HepG2 (cell line): ENCODE data around the gene BATF2. TPM values are rescaled to one million over a fixed set of nuclear protein-coding genes. Genes with fewer than 3 reads are reported as not detected.
A peak's percentile ranks its signal among the peaks of the same experiment; 100 is the strongest.

Experiments
- AKAP8 ChIP-seq: sonication (generic); formaldehyde crosslinking; IDR thresholded peaks from 2 replicates; pipeline ENCODE4 v1.5.1; 2020; ENCODE audit warnings: mild to moderate bottlenecking, missing genetic modification reagents
- FOXP1 ChIP-seq, 2 experiments: fragments of 450-650 bp in 1 of 2; IDR thresholded peaks; 2 replicates each; pipeline ENCODE4 v1.6.1; 2017 to 2018; ENCODE audit warnings: antibody characterized with exemption in 1 of 2
- GATAD1 ChIP-seq: IDR thresholded peaks from 2 replicates; pipeline ENCODE4 v1.6.1; 2016; ENCODE audit warnings: missing genetic modification reagents, missing compliant biosample characterization
- GATAD2A ChIP-seq: IDR thresholded peaks from 2 replicates; pipeline ENCODE4 v1.6.1; 2016
- HNRNPL ChIP-seq: fragments of 200-400 bp; formaldehyde crosslinking; IDR thresholded peaks from 2 replicates; pipeline ENCODE4 v1.6.1; 2017; ENCODE audit warnings: mild to moderate bottlenecking, low read depth, low read length
- MAZ ChIP-seq, 2 experiments: sonication (generic) in 1 of 2; formaldehyde crosslinking in 1 of 2; IDR thresholded peaks; 2 replicates each; pipeline versions ENCODE4 v1.5.0 to v1.6.1; 2012 to 2020; ENCODE audit warnings: low read depth in 2 of 2, mild to moderate bottlenecking in 2 of 2, borderline replicate concordance in 1 of 2, improper control_type of control experiment in 1 of 2, low read length in 1 of 2, missing genetic modification reagents in 1 of 2, moderate library complexity in 1 of 2
- PHF20 ChIP-seq: sonication (generic); formaldehyde crosslinking; IDR thresholded peaks from 2 replicates; pipeline ENCODE4 v1.5.0; 2020; ENCODE audit warnings: mild to moderate bottlenecking, missing genetic modification reagents
- SCMH1 ChIP-seq: sonication (generic); formaldehyde crosslinking; IDR thresholded peaks from 2 replicates; pipeline ENCODE4 v1.9.0; 2021; ENCODE audit warnings: missing genetic modification reagents, mild to moderate bottlenecking, borderline replicate concordance
- SMC3 ChIP-seq: IDR thresholded peaks from 2 replicates; pipeline ENCODE4 v1.6.1; 2011; ENCODE audit warnings: low read length, improper control_type of control experiment
- ZNF772 ChIP-seq: sonication (generic); formaldehyde crosslinking; IDR thresholded peaks from 2 replicates; pipeline ENCODE4 v1.5.0; 2020; ENCODE audit warnings: mild to moderate bottlenecking, missing genetic modification reagents
- polyA plus RNA-seq, 8 experiments: library from polyadenylated mRNA; depleted of rRNA in 3 of 8; stranded (reverse) in 7 of 8; unstranded in 1 of 8; fragments of >200 nt; fragmentation: Illumina TruSeq in 4 of 8; extraction: Trizol in 4 of 8; gene quantifications; 2 replicates each; pipeline versions ENCODE4 v1.2.1 to v1.2.3, GENCODE V29; 2011 to 2016; ENCODE audit warnings: low read depth in 4 of 8, missing spikeins in 1 of 8, mixed read lengths in 1 of 8; ENCODE audit not compliant: insufficient read depth in 1 of 8
- total RNA-seq, 5 experiments: library from RNA; depleted of rRNA; stranded (reverse); fragments of >200 nt; fragmentation: Illumina TruSeq; extraction: Trizol; gene quantifications; 2 replicates each; pipeline ENCODE4 v1.2.3, GENCODE V29; 2016; ENCODE audit warnings: low read depth in 1 of 5
- TF ChIP-seq, protein P1 (sequence below): IDR thresholded peaks from 2 replicates; pipeline ENCODE4 v1.6.1; 2016; ENCODE audit warnings: missing compliant biosample characterization, missing genetic modification reagents, borderline replicate concordance
- TF ChIP-seq, protein P2 (sequence below): sonication (generic); formaldehyde crosslinking; IDR thresholded peaks from 2 replicates; pipeline ENCODE4 v1.8.1; 2023; ENCODE audit warnings: mild to moderate bottlenecking, moderate library complexity, missing genetic modification reagents
- TF ChIP-seq, protein P3 (sequence below): sonication (generic); formaldehyde crosslinking; IDR thresholded peaks from 2 replicates; pipeline ENCODE4 v1.8.0; 2022; ENCODE audit warnings: mild to moderate bottlenecking, missing genetic modification reagents, moderate library complexity
- TF ChIP-seq, protein P4 (sequence below): sonication (generic); formaldehyde crosslinking; IDR thresholded peaks from 2 replicates; pipeline ENCODE4 v1.4.0; 2020; ENCODE audit warnings: missing genetic modification reagents
- TF ChIP-seq, protein P5 (sequence below): sonication (generic); formaldehyde crosslinking; IDR thresholded peaks from 2 replicates; pipeline ENCODE4 v1.4.0; 2020; ENCODE audit warnings: mild to moderate bottlenecking, low read depth, missing genetic modification reagents
- TF ChIP-seq, protein P6 (sequence below): sonication (generic); formaldehyde crosslinking; IDR thresholded peaks from 2 replicates; pipeline ENCODE4 v1.9.0; 2021; ENCODE audit warnings: missing genetic modification reagents, borderline replicate concordance
- TF ChIP-seq, protein P7 (sequence below): IDR thresholded peaks from 2 replicates; pipeline ENCODE4 v1.6.1; 2012; ENCODE audit warnings: low read depth, low read length, improper control_type of control experiment
- TF ChIP-seq, protein P8 (sequence below): sonication (generic); formaldehyde crosslinking; IDR thresholded peaks from 2 replicates; pipeline ENCODE4 v1.4.0; 2020; ENCODE audit warnings: low read depth, mild to moderate bottlenecking, missing genetic modification reagents

The BATF2 gene
- total and polyA plus RNA-seq, 2 of the 13 experiments (the other 11 are each of a cell fraction or from before 2014, with no cell fraction given): 2.8 to 3.9 TPM

DNA sequence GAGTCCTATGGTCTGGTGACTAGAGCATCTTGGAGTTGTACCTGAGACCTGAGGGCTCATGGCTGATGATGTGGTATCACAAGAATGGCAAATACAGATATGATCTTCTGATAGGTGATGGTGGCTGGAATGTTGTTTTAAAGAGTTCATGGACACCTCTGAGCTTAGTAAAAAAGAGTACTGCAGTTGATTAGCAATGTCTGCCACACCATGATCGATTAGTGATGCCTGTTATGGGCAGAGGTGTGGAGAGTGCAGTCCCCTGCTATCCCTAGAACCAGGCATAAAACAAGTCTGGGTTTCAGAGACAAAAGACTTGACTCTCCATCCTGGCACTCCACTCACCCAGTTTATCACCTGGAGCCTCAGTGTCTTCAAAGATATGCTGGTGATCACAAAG is 1.4 kb upstream of the BATF2 start (continued):
- TF ChIP-seq, protein P1, sequence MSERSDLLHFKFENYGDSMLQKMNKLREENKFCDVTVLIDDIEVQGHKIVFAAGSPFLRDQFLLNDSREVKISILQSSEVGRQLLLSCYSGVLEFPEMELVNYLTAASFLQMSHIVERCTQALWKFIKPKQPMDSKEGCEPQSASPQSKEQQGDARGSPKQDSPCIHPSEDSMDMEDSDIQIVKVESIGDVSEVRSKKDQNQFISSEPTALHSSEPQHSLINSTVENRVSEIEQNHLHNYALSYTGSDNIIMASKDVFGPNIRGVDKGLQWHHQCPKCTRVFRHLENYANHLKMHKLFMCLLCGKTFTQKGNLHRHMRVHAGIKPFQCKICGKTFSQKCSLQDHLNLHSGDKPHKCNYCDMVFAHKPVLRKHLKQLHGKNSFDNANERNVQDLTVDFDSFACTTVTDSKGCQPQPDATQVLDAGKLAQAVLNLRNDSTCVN (CRISPR knock-in tag): no peak
- TF ChIP-seq SCMH1 (no peak), PHF20 (CRISPR knock-in tag) (peak; percentile 34; the same call in 1 of the 2 replicates), AKAP8 (no peak), FOXP1 (IDR thresholded peaks at IDR 0.05) (no peak), FOXP1 (CRISPR knock-in tag; IDR thresholded peaks at IDR 0.05) (no peak), GATAD2A (CRISPR knock-in tag) (peak; percentile 62; the same call in 1 of the 2 replicates), HNRNPL (no peak), ZNF772 (CRISPR knock-in tag) (no peak), SMC3 (no peak), MAZ (IDR thresholded peaks at IDR 0.05; ENCODE audit: borderline replicate concordance, low read depth, low read length) (no peak; the same call in 1 of the 2 replicates), MAZ (CRISPR knock-in tag; IDR thresholded peaks at IDR 0.05; ENCODE audit: low read depth) (no peak), GATAD1 (CRISPR knock-in tag) (peak; percentile 73)
- TF ChIP-seq, protein P2, sequence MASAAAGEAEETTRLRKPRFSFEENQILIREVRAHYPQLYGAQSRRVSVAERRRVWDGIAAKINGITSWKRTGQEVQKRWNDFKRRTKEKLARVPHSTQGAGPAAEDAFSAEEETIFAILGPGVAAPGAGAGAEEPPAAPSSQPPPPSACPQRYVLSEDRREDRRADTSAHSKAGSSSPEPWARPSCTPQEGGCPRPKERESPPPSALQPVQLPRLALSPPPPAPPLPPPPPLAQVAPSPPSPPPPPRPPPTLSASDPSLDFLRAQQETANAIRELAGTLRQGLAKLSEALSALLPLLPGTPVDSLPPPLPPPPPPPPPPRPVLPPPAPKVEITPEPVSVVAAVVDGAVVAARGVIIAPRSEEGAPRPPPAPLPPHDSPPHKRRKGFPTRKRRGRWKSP (CRISPR knock-in tag): no peak
- TF ChIP-seq, protein P3, sequence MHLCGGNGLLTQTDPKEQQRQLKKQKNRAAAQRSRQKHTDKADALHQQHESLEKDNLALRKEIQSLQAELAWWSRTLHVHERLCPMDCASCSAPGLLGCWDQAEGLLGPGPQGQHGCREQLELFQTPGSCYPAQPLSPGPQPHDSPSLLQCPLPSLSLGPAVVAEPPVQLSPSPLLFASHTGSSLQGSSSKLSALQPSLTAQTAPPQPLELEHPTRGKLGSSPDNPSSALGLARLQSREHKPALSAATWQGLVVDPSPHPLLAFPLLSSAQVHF (CRISPR knock-in tag): no peak
- TF ChIP-seq, protein P4, sequence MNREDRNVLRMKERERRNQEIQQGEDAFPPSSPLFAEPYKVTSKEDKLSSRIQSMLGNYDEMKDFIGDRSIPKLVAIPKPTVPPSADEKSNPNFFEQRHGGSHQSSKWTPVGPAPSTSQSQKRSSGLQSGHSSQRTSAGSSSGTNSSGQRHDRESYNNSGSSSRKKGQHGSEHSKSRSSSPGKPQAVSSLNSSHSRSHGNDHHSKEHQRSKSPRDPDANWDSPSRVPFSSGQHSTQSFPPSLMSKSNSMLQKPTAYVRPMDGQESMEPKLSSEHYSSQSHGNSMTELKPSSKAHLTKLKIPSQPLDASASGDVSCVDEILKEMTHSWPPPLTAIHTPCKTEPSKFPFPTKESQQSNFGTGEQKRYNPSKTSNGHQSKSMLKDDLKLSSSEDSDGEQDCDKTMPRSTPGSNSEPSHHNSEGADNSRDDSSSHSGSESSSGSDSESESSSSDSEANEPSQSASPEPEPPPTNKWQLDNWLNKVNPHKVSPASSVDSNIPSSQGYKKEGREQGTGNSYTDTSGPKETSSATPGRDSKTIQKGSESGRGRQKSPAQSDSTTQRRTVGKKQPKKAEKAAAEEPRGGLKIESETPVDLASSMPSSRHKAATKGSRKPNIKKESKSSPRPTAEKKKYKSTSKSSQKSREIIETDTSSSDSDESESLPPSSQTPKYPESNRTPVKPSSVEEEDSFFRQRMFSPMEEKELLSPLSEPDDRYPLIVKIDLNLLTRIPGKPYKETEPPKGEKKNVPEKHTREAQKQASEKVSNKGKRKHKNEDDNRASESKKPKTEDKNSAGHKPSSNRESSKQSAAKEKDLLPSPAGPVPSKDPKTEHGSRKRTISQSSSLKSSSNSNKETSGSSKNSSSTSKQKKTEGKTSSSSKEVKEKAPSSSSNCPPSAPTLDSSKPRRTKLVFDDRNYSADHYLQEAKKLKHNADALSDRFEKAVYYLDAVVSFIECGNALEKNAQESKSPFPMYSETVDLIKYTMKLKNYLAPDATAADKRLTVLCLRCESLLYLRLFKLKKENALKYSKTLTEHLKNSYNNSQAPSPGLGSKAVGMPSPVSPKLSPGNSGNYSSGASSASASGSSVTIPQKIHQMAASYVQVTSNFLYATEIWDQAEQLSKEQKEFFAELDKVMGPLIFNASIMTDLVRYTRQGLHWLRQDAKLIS (CRISPR knock-in tag): no peak
- TF ChIP-seq, protein P5, sequence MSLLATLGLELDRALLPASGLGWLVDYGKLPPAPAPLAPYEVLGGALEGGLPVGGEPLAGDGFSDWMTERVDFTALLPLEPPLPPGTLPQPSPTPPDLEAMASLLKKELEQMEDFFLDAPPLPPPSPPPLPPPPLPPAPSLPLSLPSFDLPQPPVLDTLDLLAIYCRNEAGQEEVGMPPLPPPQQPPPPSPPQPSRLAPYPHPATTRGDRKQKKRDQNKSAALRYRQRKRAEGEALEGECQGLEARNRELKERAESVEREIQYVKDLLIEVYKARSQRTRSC (CRISPR knock-in tag): no peak
- TF ChIP-seq, protein P6, sequence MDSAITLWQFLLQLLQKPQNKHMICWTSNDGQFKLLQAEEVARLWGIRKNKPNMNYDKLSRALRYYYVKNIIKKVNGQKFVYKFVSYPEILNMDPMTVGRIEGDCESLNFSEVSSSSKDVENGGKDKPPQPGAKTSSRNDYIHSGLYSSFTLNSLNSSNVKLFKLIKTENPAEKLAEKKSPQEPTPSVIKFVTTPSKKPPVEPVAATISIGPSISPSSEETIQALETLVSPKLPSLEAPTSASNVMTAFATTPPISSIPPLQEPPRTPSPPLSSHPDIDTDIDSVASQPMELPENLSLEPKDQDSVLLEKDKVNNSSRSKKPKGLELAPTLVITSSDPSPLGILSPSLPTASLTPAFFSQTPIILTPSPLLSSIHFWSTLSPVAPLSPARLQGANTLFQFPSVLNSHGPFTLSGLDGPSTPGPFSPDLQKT (CRISPR knock-in tag): no peak
- TF ChIP-seq, protein P7, sequence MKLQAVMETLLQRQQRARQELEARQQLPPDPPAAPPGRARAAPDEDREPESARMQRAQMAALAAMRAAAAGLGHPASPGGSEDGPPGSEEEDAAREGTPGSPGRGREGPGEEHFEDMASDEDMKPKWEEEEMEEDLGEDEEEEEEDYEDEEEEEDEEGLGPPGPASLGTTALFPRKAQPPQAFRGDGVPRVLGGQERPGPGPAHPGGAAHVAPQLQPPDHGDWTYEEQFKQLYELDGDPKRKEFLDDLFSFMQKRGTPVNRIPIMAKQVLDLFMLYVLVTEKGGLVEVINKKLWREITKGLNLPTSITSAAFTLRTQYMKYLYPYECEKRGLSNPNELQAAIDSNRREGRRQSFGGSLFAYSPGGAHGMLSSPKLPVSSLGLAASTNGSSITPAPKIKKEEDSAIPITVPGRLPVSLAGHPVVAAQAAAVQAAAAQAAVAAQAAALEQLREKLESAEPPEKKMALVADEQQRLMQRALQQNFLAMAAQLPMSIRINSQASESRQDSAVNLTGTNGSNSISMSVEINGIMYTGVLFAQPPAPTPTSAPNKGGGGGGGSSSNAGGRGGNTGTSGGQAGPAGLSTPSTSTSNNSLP: 0 out of 2 replicates have a peak, but pooled peaks have one; percentile 25
- TF ChIP-seq, protein P8, sequence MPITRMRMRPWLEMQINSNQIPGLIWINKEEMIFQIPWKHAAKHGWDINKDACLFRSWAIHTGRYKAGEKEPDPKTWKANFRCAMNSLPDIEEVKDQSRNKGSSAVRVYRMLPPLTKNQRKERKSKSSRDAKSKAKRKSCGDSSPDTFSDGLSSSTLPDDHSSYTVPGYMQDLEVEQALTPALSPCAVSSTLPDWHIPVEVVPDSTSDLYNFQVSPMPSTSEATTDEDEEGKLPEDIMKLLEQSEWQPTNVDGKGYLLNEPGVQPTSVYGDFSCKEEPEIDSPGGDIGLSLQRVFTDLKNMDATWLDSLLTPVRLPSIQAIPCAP (CRISPR knock-in tag): no peak
